SKM-1 treated with dmso at 0.1 percent for 144 hours (cell line): ENCODE results near the gene CA4.
"Not testable (repeated sequence)": the region's sequence is repeated elsewhere in the genome, so short reads cannot be mapped to it uniquely, and the experiment has no call there.

Experiments used
- DNase-seq: peaks from one replicate; lab custom pipeline; 2025; ENCODE audit not compliant: unreplicated experiment; lab: John Stamatoyannopoulos, UW

The CA4 gene

GRCh38 chr17:60171753-60172079, 21.9 kb downstream of the CA4 start:
- DNase-seq = no peak

GRCh38 chr17:60173304-60173819, 23.6 kb downstream of the CA4 start:
- DNase-seq = no peak

GRCh38 chr17:60174035-60174434, 24.3 kb downstream of the CA4 start:
- no peak for DNase-seq

DNA sequence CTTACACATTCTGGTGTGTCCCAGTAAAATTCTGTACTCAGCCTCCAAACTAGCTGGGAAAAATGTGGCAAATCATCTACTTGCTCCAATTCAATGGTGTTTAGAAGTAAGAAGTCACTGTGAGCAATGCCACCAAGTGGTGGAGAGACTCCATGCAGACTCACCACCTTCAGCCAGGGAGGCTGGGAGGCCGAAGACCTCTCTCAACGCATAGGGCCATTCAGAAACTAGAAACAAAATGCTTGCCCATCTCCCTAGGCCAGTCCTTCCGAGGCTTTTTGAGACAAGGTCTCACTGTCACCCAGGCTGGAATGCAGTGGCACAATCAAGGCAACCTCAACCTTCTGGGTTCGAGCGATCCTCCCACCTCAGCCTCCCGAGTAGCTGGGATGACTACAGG, 25.0 kb downstream of the CA4 start:
- not testable (repeated sequence) for DNase-seq

DNA sequence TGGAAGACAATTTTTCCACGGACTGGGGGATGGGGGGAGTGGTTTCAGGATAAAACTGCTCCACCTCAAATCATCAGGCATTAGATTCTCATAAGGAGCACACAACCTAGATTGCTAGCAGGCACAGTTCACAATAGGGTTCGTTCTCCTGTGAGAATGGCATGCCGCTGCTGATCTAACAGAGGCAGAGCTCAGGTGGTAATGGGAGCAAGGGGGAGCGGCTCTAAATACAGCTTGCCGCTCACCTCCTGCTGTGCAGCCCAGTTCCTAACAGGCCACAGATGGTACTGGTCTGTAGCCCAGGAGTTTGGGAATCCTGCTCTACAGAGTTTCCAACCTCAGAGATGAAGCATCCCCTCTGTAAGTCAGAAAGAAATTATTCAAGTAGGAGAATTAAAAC, 27.0 kb downstream of the CA4 start:
- not testable (repeated sequence) for DNase-seq

- DNase-seq = not testable (repeated sequence)
These were observed 28.4 kb downstream of the CA4 start for GRCh38 chr17:60178180-60178579.

DNA sequence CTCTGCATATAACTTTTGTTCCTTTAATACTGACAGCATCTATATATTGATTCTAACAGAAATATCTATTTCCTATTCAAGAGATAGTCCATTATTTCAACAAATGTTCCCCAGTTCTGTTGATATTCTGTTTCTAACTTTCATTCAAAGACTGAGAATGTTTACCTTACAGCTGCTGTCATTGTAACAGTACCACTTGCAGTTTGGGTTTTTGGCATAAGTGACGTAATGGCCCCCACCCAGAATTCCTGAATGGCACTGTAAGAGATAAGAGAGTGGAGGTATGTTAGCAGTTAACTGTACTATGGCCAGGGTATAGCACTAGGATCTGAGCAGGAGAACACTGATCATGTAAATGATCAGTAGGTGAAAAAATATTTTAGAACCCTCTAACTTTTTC, 30.6 kb downstream of the CA4 start:
- DNase-seq = not testable (repeated sequence)

GRCh38 chr17:60186372-60186771, 36.6 kb downstream of the CA4 start:
- not testable (repeated sequence) for DNase-seq

DNA sequence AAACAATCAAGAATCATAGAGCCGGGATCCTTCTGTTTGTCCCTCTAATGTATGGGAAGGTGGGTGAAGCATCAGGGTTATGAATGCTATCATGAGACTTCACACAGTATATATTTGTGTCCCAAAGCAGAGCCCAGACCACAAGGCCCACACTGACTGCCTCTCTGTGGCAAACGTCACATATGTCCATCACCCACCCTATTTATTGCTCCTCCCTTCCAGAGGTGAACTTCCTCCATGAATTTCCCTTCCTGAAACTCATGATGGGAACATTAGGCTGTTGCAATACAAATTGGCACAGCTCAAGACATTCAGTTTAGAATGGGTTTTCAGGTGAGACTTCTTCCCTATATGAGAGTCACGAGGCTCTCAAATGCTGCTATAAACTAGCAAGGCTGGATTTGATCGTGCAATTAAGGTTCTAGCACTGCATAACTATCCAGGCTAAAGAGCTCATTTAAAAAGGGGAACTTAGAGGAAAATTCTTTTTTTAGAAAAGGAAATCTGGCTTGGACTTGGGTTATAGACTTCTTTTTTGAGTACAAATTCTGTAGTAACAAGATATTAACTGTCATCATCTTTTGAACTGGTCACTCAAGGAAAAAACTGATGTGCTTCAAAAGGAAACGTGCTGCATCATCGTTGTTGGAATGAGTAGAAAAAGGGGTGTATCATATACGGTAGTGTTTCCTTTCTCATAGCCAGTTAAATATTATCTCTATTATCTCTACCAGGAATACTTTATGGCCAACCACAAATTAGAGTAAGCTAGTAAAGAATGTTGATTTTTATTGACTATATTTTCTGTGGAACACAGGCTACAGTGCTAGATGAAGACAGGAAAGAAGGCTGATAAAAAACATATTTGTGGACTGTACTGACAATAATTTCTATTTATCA, 37.3 kb downstream of the CA4 start:
- not testable (repeated sequence) for DNase-seq

- DNase-seq = no peak
These were observed 39.0 kb downstream of the CA4 start for GRCh38 chr17:60188759-60189158.

- not testable (repeated sequence) for DNase-seq
These were observed 40.3 kb downstream of the CA4 start for GRCh38 chr17:60190032-60190431.

DNA sequence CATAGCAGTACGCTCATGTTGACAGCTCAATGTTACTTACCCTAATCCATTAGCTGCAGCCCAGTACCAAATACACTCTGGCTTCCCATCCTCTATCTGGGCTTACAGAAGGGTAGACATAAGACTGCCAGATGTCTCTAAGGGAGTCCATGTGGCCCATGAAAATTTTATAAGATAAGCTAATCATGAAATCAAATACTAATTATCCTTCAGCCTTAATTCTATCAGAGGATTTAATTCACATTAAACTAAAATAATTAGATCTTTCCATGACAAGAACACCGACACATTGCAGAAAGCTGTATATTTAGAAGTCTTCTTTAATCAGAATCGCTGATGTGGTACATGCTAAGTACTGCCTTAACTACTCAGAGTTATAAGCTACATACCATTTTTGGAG, 43.3 kb downstream of the CA4 start:
- DNase-seq = not testable (repeated sequence)

- DNase-seq = no peak
These were observed 43.7 kb downstream of the CA4 start for GRCh38 chr17:60193482-60193881.

- not testable (repeated sequence) for DNase-seq
These were observed 44.4 kb downstream of the CA4 start for GRCh38 chr17:60194141-60194540.

GRCh38 chr17:60198630-60199029, 48.9 kb downstream of the CA4 start:
- not testable (repeated sequence) for DNase-seq

DNA sequence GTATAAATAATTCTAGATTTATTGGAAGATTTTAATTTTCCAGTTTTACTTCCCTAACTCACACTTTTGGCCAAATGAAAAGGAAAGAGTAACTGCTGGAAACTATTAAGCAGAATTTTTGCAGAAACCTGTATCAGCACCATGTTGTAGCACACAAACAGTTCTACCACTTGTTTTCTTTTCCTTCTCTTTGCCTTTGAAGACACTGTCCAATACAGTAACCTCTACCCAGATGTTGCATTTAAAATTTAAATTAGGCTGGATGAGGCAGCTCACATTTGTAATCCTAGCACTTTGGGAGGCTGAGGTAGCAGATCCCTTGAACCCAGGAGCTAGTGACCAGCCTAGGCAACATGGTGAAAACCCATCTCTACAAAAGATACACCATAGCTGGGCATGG, 56.0 kb downstream of the CA4 start:
- not testable (repeated sequence) for DNase-seq

DNA sequence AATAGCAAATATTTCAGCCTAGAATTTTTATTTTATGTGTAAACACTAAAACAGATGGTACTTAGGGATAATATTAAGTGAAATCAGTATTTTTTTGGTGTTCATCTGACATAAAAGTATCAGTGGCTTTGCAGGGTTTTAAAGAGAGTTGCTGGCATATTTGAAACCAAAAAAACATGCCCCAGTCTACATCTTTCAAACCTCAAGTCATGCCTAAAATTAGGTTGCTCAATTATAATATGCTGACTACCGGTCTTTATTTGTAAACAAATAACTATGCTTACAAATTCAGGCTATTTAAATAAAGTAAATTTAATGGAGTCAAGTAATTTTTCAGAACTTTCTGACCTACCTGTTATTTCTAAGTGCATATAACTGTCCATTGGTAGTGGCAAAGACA, 58.5 kb downstream of the CA4 start:
- not testable (repeated sequence) for DNase-seq
